Ascending aorta (tissue), 2 donors: ENCODE results near the gene MYOT. TPM values are rescaled to one million over a fixed set of nuclear protein-coding genes. Genes with fewer than 3 reads are reported as not detected.
A peak's percentile ranks its signal among the peaks of the same experiment; 100 is the strongest.

ENCODE experiments used
- DNase-seq, 2 donors: peaks; one replicate each; pipeline ENCODE4 v3.0.0-alpha.2; 2019; ENCODE audit warnings: low spot score in 2 of 2
- H3K27ac ChIP-seq, 2 donors: fragments of 200-600 bp; sonication (generic); one replicate each; pipeline ENCODE4 v1.5.1; 2016 to 2017; ENCODE audit warnings: mild to moderate bottlenecking in 1 of 2
- H3K27me3 ChIP-seq: fragments of 200-600 bp; sonication (generic); one replicate; pipeline ENCODE4 v1.5.1; 2017
- H3K36me3 ChIP-seq, 2 donors: fragments of 200-600 bp; sonication (generic); one replicate each; pipeline ENCODE4 v1.5.1; 2016
- H3K4me1 ChIP-seq, 2 donors: fragments of 200-600 bp; sonication (generic); one replicate each; pipeline ENCODE4 v1.5.1; 2016 to 2017; ENCODE audit warnings: mild to moderate bottlenecking in 1 of 2
- H3K4me3 ChIP-seq, 2 donors: fragments of 200-600 bp; sonication (generic); one replicate each; pipeline ENCODE4 v1.5.1; 2016 to 2017; ENCODE audit warnings: mild to moderate bottlenecking in 1 of 2
- H3K9me3 ChIP-seq, 2 donors: fragments of 200-600 bp; sonication (generic); one replicate each; pipeline ENCODE4 v1.5.1; 2016
- CTCF ChIP-seq, 3 experiments: fragments of 200-600 bp in 2 of 3; fragments of 450-650 bp in 1 of 3; sonication (generic) in 2 of 3; IDR thresholded peaks; one replicate each; pipeline ENCODE4 v1.5.1; 2016 to 2019; ENCODE audit warnings: antibody characterized with exemption in 3 of 3, mild to moderate bottlenecking in 1 of 3, moderate library complexity in 1 of 3
- intact Hi-C: fragments of 100-400 bp; cut with DNase I; formaldehyde crosslinking; loops from one replicate; pipeline ENCODE4 v1.15.1; 2023
- total RNA-seq: library from RNA; depleted of rRNA; stranded (reverse); fragments of >200 nt; gene quantifications from one replicate; pipeline ENCODE4 v1.1.0, GENCODE V29; 2016

Gene MYOT
- total RNA-seq, 1 donor from 2014 or later, result 12.3 TPM

GRCh38 chr5:137832416-137832815 lies 35.2 kb upstream of the MYOT start:
- no peak for TF ChIP-seq CTCF (IDR thresholded peaks at IDR 0.05)
- no peaks in the 10 kb centered on the region for H3K27me3 ChIP-seq
- intact Hi-C loops, result loop anchor here (2.0 to 10.0 kb wide), 4 partner anchors 48 to 208 kb away; partner anchors contain the start of genes FAM13B and PKD2L2
- no peak overlapping the region for H3K4me3 ChIP-seq
- DNase-seq, result no peak
- peak overlapping the region in 1 of 2 donors; percentile 56 for H3K27ac ChIP-seq
- no peaks in the 10 kb centered on the region for H3K36me3 ChIP-seq
- peaks cover 8 to 21% of the 10 kb centered on the region in 2 donors for H3K4me1 ChIP-seq
- no peaks in the 10 kb centered on the region for H3K9me3 ChIP-seq

- no peaks in the 10 kb centered on the region for H3K9me3 ChIP-seq
- H3K36me3 ChIP-seq, result no peaks in the 10 kb centered on the region
- intact Hi-C loops, result loop anchor here (2.0 to 10.0 kb wide), 4 partner anchors 47 to 209 kb away; partner anchors contain the start of genes FAM13B and PKD2L2
- H3K4me3 ChIP-seq, result no peak overlapping the region
- TF ChIP-seq CTCF (IDR thresholded peaks at IDR 0.05), result no peak
- no peak for DNase-seq
- peaks cover 8 to 20% of the 10 kb centered on the region in 2 donors for H3K4me1 ChIP-seq
- peak overlapping the region in 1 of 2 donors; percentile 35 for H3K27ac ChIP-seq
- no peaks in the 10 kb centered on the region for H3K27me3 ChIP-seq
Measured at GRCh38 chr5:137833463-137833862, 34.2 kb upstream of the MYOT start.

GRCh38 chr5:137834498-137835049 lies 33.1 kb upstream of the MYOT start:
- peaks cover 8 to 20% of the 10 kb centered on the region in 2 donors for H3K4me1 ChIP-seq
- H3K36me3 ChIP-seq, result no peaks in the 10 kb centered on the region
- intact Hi-C loops, result loop anchor here (5.0 to 10.0 kb wide), 2 partner anchors 198 to 210 kb away; partner anchors contain the start of gene FAM13B
- H3K27me3 ChIP-seq, result no peaks in the 10 kb centered on the region
- no peak for DNase-seq
- H3K9me3 ChIP-seq, result no peaks in the 10 kb centered on the region
- H3K27ac ChIP-seq, result no peak overlapping the region
- H3K4me3 ChIP-seq, result no peak overlapping the region
- TF ChIP-seq CTCF (IDR thresholded peaks at IDR 0.05), result no peak

- peak overlapping the region; percentile 30 to 74 for H3K27ac ChIP-seq
- intact Hi-C loops, result loop anchor here (10.0 kb wide), 1 partner anchor 211 kb away; no protein-coding TSS in a partner anchor
- peaks cover 3 to 12% of the 10 kb centered on the region in 2 donors for H3K4me1 ChIP-seq
- H3K27me3 ChIP-seq, result no peaks in the 10 kb centered on the region
- TF ChIP-seq CTCF (IDR thresholded peaks at IDR 0.05), result no peak
- no peak for DNase-seq
- no peak overlapping the region for H3K4me3 ChIP-seq
- H3K9me3 ChIP-seq, result no peaks in the 10 kb centered on the region
- no peaks in the 10 kb centered on the region for H3K36me3 ChIP-seq
Measured at GRCh38 chr5:137836298-137836697, 31.4 kb upstream of the MYOT start.

- intact Hi-C loops, result loop anchor here (10.0 kb wide), 1 partner anchor 212 kb away; no protein-coding TSS in a partner anchor
Measured at GRCh38 chr5:137836997-137837396, 30.7 kb upstream of the MYOT start.

More at GRCh38 chr5:137836997-137837396, 30.7 kb upstream of the MYOT start:
- peaks cover 3 to 12% of the 10 kb centered on the region in 2 donors for H3K4me1 ChIP-seq
- no peak for DNase-seq
- no peak for TF ChIP-seq CTCF (IDR thresholded peaks at IDR 0.05)
- H3K4me3 ChIP-seq, result no peak overlapping the region
- H3K27ac ChIP-seq, result peak overlapping the region; percentile 30 to 74
- H3K36me3 ChIP-seq, result no peaks in the 10 kb centered on the region
- H3K27me3 ChIP-seq, result no peaks in the 10 kb centered on the region
- no peaks in the 10 kb centered on the region for H3K9me3 ChIP-seq
